Colonic mucosa (tissue), 4 donors: ENCODE data around the gene PTPN12. TPM values are rescaled to one million over a fixed set of nuclear protein-coding genes. Genes with fewer than 3 reads are reported as not detected.
"Not testable (repeated sequence)": the region's sequence is repeated elsewhere in the genome, so short reads cannot be mapped to it uniquely, and the experiment has no call there.

Source experiments
- DNase-seq: peaks from one replicate; pipeline ENCODE4 v3.0.0-alpha.2; 2020
- H3K27ac ChIP-seq: fragments of 200-600 bp; one replicate; pipeline ENCODE4 v1.8.0; 2021
- H3K27me3 ChIP-seq: fragments of 200-600 bp; one replicate; pipeline ENCODE4 v1.8.0; 2021
- H3K36me3 ChIP-seq: fragments of 200-600 bp; one replicate; pipeline ENCODE4 v1.8.0; 2021
- H3K4me1 ChIP-seq: fragments of 200-600 bp; one replicate; pipeline ENCODE4 v1.8.0; 2021; ENCODE audit warnings: mild to moderate bottlenecking
- H3K4me3 ChIP-seq: fragments of 200-600 bp; one replicate; pipeline ENCODE4 v1.8.0; 2021
- H3K9ac ChIP-seq, 2 donors: one replicate each; pipeline ENCODE4 v1.7.0; 2013; ENCODE audit warnings: control low read depth in 2 of 2, low read depth in 2 of 2, low read length in 2 of 2
- H3K9me3 ChIP-seq: fragments of 200-600 bp; one replicate; pipeline ENCODE4 v1.8.0; 2021
- CTCF ChIP-seq: fragments of 200-600 bp; IDR thresholded peaks from one replicate; pipeline ENCODE4 v1.8.0; 2022; ENCODE audit warnings: antibody characterized with exemption, mild to moderate bottlenecking
- intact Hi-C: fragments of 100-400 bp; cut with DNase I; formaldehyde crosslinking; loops from one replicate; pipeline ENCODE4 v1.14.1; 2022
- total RNA-seq, 2 donors: library from RNA; stranded (reverse); fragmentation: NEBNext Ultra II Directional in 1 of 2; extraction: Animal tissue kit (Norgen Biotek cat#: 25700) in 1 of 2; gene quantifications; one replicate each; pipeline ENCODE4 v1.2.1, GENCODE V29; 2021
- donor health status: healthy.
- donor health status: DM: no; HTN: no; CAD: no.
- donor health status: DM: no; HTN: no; CAD: no.

The PTPN12 gene
- total RNA-seq, 2 donors from 2014 or later, result 34.0 to 51.3 TPM

- no peaks in the 10 kb centered on the region for H3K9me3 ChIP-seq
- H3K27me3 ChIP-seq, result no peaks in the 10 kb centered on the region
- no peaks in the 10 kb centered on the region for H3K4me1 ChIP-seq
- H3K9ac ChIP-seq, result no peak overlapping the region
- no peak overlapping the region for H3K4me3 ChIP-seq
- no peak for DNase-seq
- no peak overlapping the region for H3K27ac ChIP-seq
- no peaks in the 10 kb centered on the region for H3K36me3 ChIP-seq
- intact Hi-C loops, result no loop called here
- TF ChIP-seq CTCF, result no peak
These were observed 32.1 kb upstream of the PTPN12 start for GRCh38 chr7:77504951-77505350.

- H3K9ac ChIP-seq, result no peak overlapping the region
- TF ChIP-seq CTCF, result no peak
- DNase-seq, result no peak
- intact Hi-C loops, result no loop called here
- no peaks in the 10 kb centered on the region for H3K4me1 ChIP-seq
- H3K36me3 ChIP-seq, result no peaks in the 10 kb centered on the region
- no peaks in the 10 kb centered on the region for H3K27me3 ChIP-seq
- no peak overlapping the region for H3K27ac ChIP-seq
- H3K4me3 ChIP-seq, result no peak overlapping the region
- H3K9me3 ChIP-seq, result no peaks in the 10 kb centered on the region
These were observed 30.2 kb upstream of the PTPN12 start for GRCh38 chr7:77506899-77507298.

GRCh38 chr7:77513002-77513670 is 24.0 kb upstream of the PTPN12 start:
- H3K4me1 ChIP-seq, H3K4me3 ChIP-seq, H3K9ac ChIP-seq, H3K36me3 ChIP-seq, H3K27ac ChIP-seq, DNase-seq, intact Hi-C loops, H3K27me3 ChIP-seq, H3K9me3 ChIP-seq: not testable (repeated sequence)

- intact Hi-C loops, result no loop called here
- Histone ChIP-seq H3K4me3 (no peak overlapping the region), H3K36me3 (no peaks in the 10 kb centered on the region), H3K4me1 (no peaks in the 10 kb centered on the region), H3K9ac (no peak overlapping the region), H3K27ac (no peak overlapping the region), H3K9me3 (no peaks in the 10 kb centered on the region), H3K27me3 (no peaks in the 10 kb centered on the region)
- no peak for DNase-seq
- no peak for TF ChIP-seq CTCF
These were observed 21.0 kb upstream of the PTPN12 start for GRCh38 chr7:77516085-77516484.

- no peak for TF ChIP-seq CTCF
- H3K27ac ChIP-seq, result no peak overlapping the region
- H3K27me3 ChIP-seq, result no peaks in the 10 kb centered on the region
These were observed 16.8 kb upstream of the PTPN12 start for GRCh38 chr7:77520261-77520660.

GRCh38 chr7:77521537-77521936 is 15.6 kb upstream of the PTPN12 start:
- DNase-seq, H3K4me3 ChIP-seq, H3K27ac ChIP-seq, H3K36me3 ChIP-seq, H3K27me3 ChIP-seq, H3K9ac ChIP-seq, intact Hi-C loops, H3K4me1 ChIP-seq, H3K9me3 ChIP-seq: not testable (repeated sequence)

More at GRCh38 chr7:77520261-77520660, 16.8 kb upstream of the PTPN12 start:
- H3K9ac ChIP-seq, result no peak overlapping the region
- no peaks in the 10 kb centered on the region for H3K4me1 ChIP-seq
- no peak overlapping the region for H3K4me3 ChIP-seq
- DNase-seq, result no peak
- intact Hi-C loops, result no loop called here
- no peaks in the 10 kb centered on the region for H3K9me3 ChIP-seq
- H3K36me3 ChIP-seq, result no peaks in the 10 kb centered on the region
